Esophagus squamous epithelium (tissue), 4 donors: ENCODE data around the gene VPS33A.

Experiments used
- POLR2A ChIP-seq, 4 donors: fragments of 450-650 bp; IDR thresholded peaks; one replicate each; pipeline ENCODE4 v1.6.1; 2017; ENCODE audit warnings: antibody characterized with exemption in 4 of 4, mild to moderate bottlenecking in 4 of 4, moderate library complexity in 3 of 4
- TF ChIP-seq, protein P1 (sequence below), 6 experiments: fragments of 450-650 bp in 4 of 6; fragments of 200-600 bp in 2 of 6; sonication (generic) in 2 of 6; IDR thresholded peaks; one replicate each; pipeline ENCODE4 v1.5.1; 2016 to 2019; ENCODE audit warnings: antibody characterized with exemption in 6 of 6, mild to moderate bottlenecking in 4 of 6, moderate library complexity in 4 of 6

GRCh38 chr12:122207391-122207790 lies 58.9 kb downstream of the VPS33A start:
- TF ChIP-seq, protein P1, sequence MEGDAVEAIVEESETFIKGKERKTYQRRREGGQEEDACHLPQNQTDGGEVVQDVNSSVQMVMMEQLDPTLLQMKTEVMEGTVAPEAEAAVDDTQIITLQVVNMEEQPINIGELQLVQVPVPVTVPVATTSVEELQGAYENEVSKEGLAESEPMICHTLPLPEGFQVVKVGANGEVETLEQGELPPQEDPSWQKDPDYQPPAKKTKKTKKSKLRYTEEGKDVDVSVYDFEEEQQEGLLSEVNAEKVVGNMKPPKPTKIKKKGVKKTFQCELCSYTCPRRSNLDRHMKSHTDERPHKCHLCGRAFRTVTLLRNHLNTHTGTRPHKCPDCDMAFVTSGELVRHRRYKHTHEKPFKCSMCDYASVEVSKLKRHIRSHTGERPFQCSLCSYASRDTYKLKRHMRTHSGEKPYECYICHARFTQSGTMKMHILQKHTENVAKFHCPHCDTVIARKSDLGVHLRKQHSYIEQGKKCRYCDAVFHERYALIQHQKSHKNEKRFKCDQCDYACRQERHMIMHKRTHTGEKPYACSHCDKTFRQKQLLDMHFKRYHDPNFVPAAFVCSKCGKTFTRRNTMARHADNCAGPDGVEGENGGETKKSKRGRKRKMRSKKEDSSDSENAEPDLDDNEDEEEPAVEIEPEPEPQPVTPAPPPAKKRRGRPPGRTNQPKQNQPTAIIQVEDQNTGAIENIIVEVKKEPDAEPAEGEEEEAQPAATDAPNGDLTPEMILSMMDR (IDR thresholded peaks at IDR 0.05) = no peak
- no peak for TF ChIP-seq POLR2A (IDR thresholded peaks at IDR 0.05)
